Progenitor cell of endocrine pancreas (in vitro differentiated cells): ENCODE measurements around the gene ATRIP. TPM values are rescaled to one million over a fixed set of nuclear protein-coding genes. Genes with fewer than 3 reads are reported as not detected.
"Not testable (repeated sequence)": the region's sequence is repeated elsewhere in the genome, so short reads cannot be mapped to it uniquely, and the experiment has no call there.

Source experiments
- DNase-seq: peaks from one replicate; pipeline ENCODE4 v3.0.0; 2021; ENCODE audit warnings: low spot score; ENCODE audit not compliant: unreplicated experiment
- H3K27ac Mint-ChIP-seq: 2 replicates; pipeline ENCODE4 v1.8.0; 2021; ENCODE audit warnings: mild to moderate bottlenecking, moderate library complexity, mixed read lengths
- H3K27me3 Mint-ChIP-seq: 2 replicates; pipeline ENCODE4 v1.8.0; 2021; ENCODE audit warnings: mixed read lengths
- H3K36me3 Mint-ChIP-seq: 2 replicates; pipeline ENCODE4 v1.8.0; 2022; ENCODE audit warnings: mixed read lengths; ENCODE audit not compliant: insufficient read depth
- H3K4me1 Mint-ChIP-seq: 2 replicates; pipeline ENCODE4 v1.8.0; 2021; ENCODE audit warnings: low read depth, mixed read lengths
- H3K4me3 Mint-ChIP-seq: 2 replicates; pipeline ENCODE4 v1.8.0; 2021; ENCODE audit warnings: low read depth, mild to moderate bottlenecking, moderate library complexity, mixed read lengths
- H3K9me3 Mint-ChIP-seq: 2 replicates; pipeline ENCODE4 v1.8.0; 2021; ENCODE audit warnings: low read depth, mixed read lengths
- CTCF ChIP-seq: fragments of 200-600 bp; sonication (generic); IDR thresholded peaks from one replicate; pipeline ENCODE4 v1.5.0; 2021; ENCODE audit warnings: antibody characterized with exemption, mild to moderate bottlenecking; ENCODE audit not compliant: unreplicated experiment
- total RNA-seq: library from RNA; stranded (reverse); gene quantifications from 2 replicates; pipeline ENCODE4 v1.2.1, GENCODE V29; 2021

ATRIP gene
- total RNA-seq, 1 donor from 2014 or later, result 13.8 TPM

- H3K4me3 Mint-ChIP-seq, result no peak overlapping the region
- H3K9me3 Mint-ChIP-seq, result no peaks in the 10 kb centered on the region
- peak overlapping the region; percentile 76 for H3K27ac Mint-ChIP-seq
- peaks cover 1% of the 10 kb centered on the region for H3K27me3 Mint-ChIP-seq
- TF ChIP-seq CTCF, result peak; percentile 76
- no peak for DNase-seq
- H3K4me1 Mint-ChIP-seq, result peaks cover 9% of the 10 kb centered on the region
- H3K36me3 Mint-ChIP-seq, result peaks cover 15% of the 10 kb centered on the region
Observed at GRCh38 chr3:48400824-48401433, 45.6 kb upstream of the ATRIP start.

GRCh38 chr3:48401434-48401901, 45.1 kb upstream of the ATRIP start:
- not testable (repeated sequence) for DNase-seq, H3K27me3 Mint-ChIP-seq, H3K4me3 Mint-ChIP-seq, H3K9me3 Mint-ChIP-seq, H3K27ac Mint-ChIP-seq, H3K4me1 Mint-ChIP-seq
- peaks cover 15% of the 10 kb centered on the region for H3K36me3 Mint-ChIP-seq

GRCh38 chr3:48402281-48402732, 44.2 kb upstream of the ATRIP start:
- DNase-seq, result no peak
- TF ChIP-seq CTCF, result no peak
- Mint-ChIP-seq H3K27ac (peak overlapping the region; percentile 74), H3K27me3 (no peaks in the 10 kb centered on the region), H3K9me3 (no peaks in the 10 kb centered on the region), H3K36me3 (peaks cover 18% of the 10 kb centered on the region), H3K4me1 (peaks cover 9% of the 10 kb centered on the region), H3K4me3 (no peak overlapping the region)

GRCh38 chr3:48402907-48403306, 43.6 kb upstream of the ATRIP start:
- no peaks in the 10 kb centered on the region for H3K27me3 Mint-ChIP-seq
- no peak overlapping the region for H3K4me3 Mint-ChIP-seq
- H3K36me3 Mint-ChIP-seq, result peaks cover 19% of the 10 kb centered on the region
- peaks cover 9% of the 10 kb centered on the region for H3K4me1 Mint-ChIP-seq
- DNase-seq, result no peak
- TF ChIP-seq CTCF, result no peak
- no peaks in the 10 kb centered on the region for H3K9me3 Mint-ChIP-seq
- H3K27ac Mint-ChIP-seq, result peak overlapping the region; percentile 90

- Mint-ChIP-seq H3K27me3 (no peaks in the 10 kb centered on the region), H3K9me3 (no peaks in the 10 kb centered on the region), H3K27ac (no peak overlapping the region), H3K36me3 (peaks cover 23% of the 10 kb centered on the region), H3K4me1 (peaks cover 6% of the 10 kb centered on the region), H3K4me3 (no peak overlapping the region)
- no peak for DNase-seq
- no peak for TF ChIP-seq CTCF
Observed at GRCh38 chr3:48403533-48404439, 42.8 kb upstream of the ATRIP start.
